ENCODE measurements around the gene SPINDOC.

The SPINDOC gene

GRCh38 chr11:63832336-63832735 is 19.1 kb downstream of the SPINDOC start:
- no peak for DNase-seq (ENCODE audit: low read depth in 2 of 2)

DNA sequence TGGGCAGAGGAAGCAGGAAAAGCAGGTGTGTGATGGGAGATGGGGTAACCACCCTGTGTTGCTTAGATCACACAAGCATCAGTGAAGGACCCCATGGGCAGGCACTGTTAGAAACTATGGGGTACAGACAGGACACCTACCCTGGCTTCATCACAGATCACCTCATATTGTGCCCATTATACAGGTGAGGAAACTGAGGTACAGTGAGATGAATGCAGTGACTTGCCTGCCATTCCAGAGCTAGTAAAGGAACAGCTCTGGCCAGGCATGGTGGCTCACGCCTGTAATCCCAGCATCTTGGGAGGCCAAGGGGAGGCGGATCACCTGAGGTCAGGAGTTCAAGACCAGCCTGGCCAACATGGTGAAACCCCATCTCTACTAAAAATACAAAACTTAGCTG is 19.8 kb downstream of the SPINDOC start:
- DNase-seq (ENCODE audit: low read depth in 2 of 2) = no peak

DNA sequence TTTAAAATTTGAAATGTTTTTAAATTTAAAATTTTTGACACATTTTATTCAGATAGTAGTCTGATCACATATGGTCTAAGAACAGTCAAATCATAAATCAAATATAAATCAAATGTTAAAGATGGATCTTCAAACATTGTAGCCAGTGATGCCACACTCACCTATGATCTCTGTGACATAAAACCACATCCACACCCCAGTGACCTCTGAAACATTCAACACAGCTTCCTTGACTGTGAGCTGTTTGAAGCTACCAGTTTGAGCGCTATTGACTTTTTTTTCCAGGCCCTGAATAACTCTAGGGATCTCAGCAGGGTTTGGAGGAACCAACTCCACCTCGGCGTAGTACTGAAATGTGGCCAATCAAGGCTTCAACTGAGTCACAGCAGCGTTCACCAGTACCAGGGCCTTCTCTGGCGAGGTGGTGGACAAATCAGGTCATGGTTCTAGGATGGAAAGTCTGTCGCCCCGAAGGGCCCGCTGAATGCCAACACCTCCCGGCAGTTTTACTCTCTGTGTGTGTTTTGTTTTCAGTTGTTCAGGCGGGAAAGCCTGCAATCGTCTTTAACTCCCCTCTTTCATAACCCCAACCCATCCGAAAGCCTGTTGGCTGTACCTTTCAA is 21.4 kb downstream of the SPINDOC start:
- no peak for DNase-seq (ENCODE audit: low read depth in 2 of 2)

- DNase-seq (ENCODE audit: low read depth in 2 of 2) = no peak
These were observed 21.9 kb downstream of the SPINDOC start for GRCh38 chr11:63835158-63835545.

DNA sequence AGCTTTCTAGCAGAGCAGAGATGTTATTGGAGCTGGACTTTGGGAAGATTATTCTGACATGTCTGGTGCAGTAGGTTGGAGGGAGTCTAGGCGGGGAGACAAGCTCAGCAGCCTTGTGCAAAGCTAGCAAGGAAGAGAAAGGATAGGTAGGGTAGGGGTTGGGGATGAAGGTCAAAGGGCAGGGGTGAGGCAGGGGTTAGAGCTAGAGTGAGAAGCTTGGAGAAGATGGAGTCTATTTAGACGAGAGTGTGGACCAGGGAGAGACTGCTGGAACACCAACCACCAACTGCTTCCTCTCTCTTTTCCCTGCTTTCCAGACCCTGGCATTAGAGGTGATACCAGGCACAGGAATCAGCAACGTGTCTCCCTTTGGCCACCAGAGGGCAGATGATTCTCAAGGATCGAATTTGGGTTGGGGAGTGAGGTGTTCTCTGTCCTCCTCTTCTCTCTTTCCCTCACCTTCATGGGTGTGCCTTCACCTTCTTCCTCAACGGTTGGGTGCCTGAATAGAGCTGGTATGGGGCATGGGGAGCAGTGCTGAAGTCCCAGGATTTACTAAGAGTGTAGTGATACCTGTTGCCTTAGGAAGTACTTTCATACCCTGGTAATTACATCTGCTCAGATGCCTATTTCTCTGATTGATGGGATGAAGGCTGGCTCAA is 23.9 kb downstream of the SPINDOC start:
- peak; percentile 39 to 71 for DNase-seq (ENCODE audit: low read depth in 2 of 2)

DNA sequence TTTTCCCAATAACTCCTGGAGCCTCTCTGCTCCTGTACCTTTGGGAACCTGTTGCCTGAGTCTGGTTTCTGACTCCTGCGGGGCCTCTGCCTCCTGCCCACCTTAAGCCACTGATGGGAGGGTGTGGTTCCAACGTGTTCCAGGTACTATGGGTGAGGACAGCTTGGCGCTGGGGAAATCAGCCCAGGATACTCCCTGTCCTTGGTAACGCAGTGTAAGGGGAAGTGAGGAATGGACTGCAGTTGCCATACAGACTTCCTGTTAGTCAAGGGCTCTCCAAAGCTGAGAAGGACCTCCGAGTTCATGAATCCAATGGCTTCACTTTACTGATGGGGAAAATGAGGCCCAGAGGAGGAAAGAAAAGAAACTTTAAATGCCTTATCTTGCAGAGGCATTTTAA is 24.5 kb downstream of the SPINDOC start:
- no peak for DNase-seq (ENCODE audit: low read depth in 2 of 2)

DNA sequence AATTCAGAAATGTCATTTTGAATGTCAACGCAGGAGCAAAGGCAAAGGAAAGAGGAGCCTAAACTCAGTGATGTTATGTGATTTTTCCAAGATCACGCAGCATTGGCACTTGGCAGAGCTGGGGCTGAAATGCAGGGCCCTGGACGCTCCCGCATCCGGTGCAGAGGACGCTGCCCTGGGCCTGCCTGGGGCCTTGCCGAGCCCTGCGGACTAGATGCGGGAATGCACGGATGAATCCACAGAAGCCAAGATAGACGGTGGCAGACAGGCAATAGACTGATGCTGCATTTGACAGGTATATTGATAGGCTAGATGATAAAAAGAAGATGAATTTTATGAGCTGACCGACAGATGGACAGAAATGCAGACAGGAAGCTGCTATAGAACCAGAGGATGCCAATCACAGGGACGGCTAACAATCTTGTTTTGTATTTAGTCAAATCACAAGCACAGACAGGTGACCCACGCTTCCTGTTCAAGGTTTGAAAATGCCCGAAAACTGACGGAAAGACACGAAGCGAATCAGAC is 25.0 kb downstream of the SPINDOC start:
- no peak for DNase-seq (ENCODE audit: low read depth in 2 of 2)

DNA sequence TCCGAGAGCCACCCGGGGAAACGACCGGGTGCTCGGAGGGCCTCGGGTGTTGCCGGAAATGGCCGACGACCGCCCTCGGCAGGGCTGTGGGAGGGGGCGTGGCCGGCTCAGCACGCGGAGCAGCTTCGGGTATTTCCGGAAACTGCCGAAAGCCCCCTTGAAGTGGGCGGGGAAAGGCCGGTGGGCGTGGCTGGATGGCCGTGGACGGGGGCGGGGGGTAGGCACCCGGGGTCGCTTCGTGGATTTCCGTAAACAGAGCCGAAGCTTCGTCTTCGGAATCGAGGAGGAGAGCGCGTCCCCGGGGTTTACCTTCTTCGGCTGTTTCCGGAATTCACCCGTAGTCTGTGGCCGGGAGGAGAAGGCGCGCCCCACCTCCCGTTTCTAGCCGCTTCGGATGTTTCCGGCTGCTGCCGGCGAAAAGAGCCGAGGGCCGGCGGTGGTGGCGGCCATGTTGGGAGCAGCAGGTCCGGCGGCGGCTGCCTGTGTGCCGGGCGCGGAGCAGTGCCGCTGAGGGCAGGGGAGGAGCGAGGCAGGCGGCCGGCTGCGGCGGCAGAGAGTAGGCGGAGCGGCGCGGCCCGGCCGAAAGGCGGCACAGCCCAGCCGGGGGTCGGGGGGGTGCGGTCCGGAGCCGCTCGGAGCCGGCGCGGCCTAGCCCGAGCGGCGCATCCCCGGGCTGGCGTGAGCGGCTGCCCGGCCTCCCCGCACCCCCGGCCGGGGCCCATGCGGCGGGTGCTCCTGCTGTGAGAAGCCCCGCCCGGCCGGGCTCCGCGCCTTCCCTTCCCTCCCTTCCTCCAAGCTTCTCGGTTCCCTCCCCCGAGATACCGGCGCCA is 25.6 kb downstream of the SPINDOC start, which contains the start of gene MARK2:
Gene MARK2 (plus strand): TSS at position 433 of the 830 bp plus-strand sequence. CDS start 397 bp downstream, at position 830.
- DNase-seq (ENCODE audit: low read depth in 2 of 2) = peak; percentile 98 to 99

DNA sequence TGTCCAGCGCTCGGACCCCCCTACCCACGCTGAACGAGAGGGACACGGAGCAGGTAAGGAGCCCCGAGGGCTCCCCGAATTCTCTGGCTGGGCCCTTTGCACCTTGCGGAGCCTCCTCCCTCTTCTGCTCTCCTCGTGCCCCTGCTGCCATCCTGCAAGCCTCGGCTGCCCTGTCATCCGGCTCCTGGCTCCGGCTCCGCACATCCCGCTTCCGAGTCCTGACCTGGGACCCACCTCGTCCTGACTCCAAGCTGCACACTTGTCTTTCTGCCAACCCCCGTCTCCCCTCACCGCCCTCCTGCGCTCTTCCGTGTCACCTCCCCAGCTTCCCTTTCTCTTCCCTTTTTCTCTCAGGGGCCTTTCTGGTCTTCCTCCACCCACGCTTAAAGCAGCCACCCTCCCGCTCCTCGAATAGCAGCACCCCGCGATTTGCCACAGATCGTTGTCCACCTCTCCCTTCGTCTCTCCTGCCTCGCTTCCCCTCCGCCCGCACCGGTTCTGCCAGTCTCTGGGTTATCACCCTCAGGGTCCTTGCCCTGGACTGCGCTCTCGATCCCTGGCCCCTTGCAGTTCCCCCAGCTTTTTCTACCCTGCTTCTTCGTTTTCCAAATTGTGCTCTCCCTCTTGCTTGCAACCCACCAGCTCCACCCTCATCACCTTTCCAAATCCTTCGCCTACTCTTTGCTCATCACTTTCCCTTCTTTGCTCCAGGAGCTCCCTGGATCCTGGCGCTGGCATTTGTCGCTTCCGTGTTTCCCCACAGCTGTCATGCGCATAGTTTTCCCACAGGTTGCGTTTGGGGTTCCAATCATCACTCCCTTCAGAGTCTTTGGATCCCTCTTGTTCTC is 26.5 kb downstream of the SPINDOC start:
- peak in 1 of 2 donors; percentile 11 for DNase-seq (ENCODE audit: low read depth in 2 of 2)

GRCh38 chr11:63840356-63841060 is 27.3 kb downstream of the SPINDOC start:
- no peak for DNase-seq (ENCODE audit: low read depth in 2 of 2)

GRCh38 chr11:63841554-63841953 is 28.3 kb downstream of the SPINDOC start:
- no peak for DNase-seq (ENCODE audit: low read depth in 2 of 2)

DNA sequence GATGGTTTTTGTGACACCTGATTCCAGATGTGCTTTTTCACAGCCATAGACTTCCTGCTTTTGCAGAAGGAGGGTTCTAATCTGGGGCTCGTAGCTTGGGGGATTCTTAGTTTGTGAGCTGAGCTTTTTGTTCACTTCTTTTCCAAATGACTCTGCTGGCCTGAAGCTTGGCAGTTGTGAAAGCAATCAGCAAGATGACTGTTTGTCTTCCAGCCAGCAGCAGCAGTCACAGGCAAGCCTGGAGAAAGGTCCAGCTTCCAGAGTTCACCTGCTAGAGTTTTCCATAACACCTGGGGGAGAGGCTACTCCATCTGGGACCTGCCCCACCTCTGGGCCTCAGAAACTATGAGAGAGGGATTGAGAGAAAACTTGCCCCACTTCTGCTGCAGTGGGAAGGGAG is 29.8 kb downstream of the SPINDOC start:
- DNase-seq (ENCODE audit: low read depth in 2 of 2) = no peak

DNA sequence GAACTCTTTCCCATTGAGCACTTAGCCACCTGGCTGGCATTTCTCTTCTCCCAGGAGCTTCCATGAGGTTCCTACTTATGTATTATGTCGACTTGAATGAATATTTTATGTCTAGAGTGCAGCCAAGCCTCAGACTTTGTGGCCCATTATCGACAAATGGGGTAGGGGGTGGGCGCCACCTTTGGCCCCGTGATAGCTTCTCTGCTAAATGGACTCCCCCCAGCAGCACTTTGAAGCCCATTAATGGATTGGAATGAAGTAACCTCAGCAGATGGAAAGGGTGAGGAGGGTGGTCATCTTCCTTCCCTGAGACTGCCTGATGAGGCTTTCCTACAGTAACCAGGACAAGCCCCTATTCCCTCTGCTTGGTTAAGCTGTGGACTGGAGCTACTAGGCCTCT is 31.6 kb downstream of the SPINDOC start:
- no peak for DNase-seq (ENCODE audit: low read depth in 2 of 2)

GRCh38 chr11:63845303-63845702 is 32.0 kb downstream of the SPINDOC start:
- no peak for DNase-seq (ENCODE audit: low read depth in 2 of 2)

- DNase-seq (ENCODE audit: low read depth in 2 of 2) = no peak
These were observed 32.7 kb downstream of the SPINDOC start for GRCh38 chr11:63845911-63846310.

DNA sequence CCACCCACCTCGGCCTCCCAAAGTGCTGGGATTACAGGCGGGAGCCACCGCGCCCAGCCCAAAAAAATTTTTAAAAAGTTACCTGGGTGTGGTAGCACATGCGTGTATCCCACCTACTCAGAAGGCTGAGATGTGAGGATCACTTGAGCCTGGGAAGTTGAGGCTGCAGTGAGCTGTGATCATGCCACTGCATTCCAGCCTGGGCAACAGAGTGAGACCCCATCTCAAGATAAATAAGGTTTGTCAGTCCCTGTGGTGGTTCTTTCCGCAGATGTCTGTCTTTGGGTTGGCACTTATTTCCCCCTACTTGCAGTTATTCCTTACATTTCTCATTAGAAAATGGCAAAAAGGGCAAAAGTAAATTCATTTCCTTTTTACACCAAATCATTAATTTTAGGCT is 33.6 kb downstream of the SPINDOC start:
- DNase-seq (ENCODE audit: low read depth in 2 of 2) = no peak

GRCh38 chr11:63847363-63847762 is 34.1 kb downstream of the SPINDOC start:
- no peak for DNase-seq (ENCODE audit: low read depth in 2 of 2)

DNA sequence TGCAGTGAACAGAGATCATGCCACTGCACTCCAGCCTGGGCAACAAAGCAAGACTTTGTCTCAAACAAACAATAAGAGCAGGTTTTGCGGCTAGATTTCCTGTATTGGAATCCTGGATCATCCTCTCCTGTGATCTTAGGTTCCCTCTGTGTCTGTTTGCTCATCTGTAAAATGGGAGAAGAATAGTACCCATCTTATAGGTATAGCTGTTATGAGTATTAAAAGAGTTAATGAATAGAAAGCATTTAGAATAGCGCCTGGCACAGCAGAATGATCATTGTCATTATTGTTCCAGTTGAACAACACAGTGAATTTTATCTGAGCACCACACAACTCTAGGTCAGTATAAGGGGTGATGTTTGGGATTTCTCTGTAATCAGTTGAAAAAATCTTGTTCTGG is 36.4 kb downstream of the SPINDOC start:
- DNase-seq (ENCODE audit: low read depth in 2 of 2) = no peak

GRCh38 chr11:63850920-63851319 is 37.7 kb downstream of the SPINDOC start:
- no peak for DNase-seq (ENCODE audit: low read depth in 2 of 2)

GRCh38 chr11:63851364-63851763 is 38.1 kb downstream of the SPINDOC start:
- no peak for DNase-seq (ENCODE audit: low read depth in 2 of 2)

GRCh38 chr11:63853476-63853875 is 40.2 kb downstream of the SPINDOC start:
- DNase-seq (ENCODE audit: low read depth in 2 of 2) = no peak

Data from stimulated activated CD4-positive, alpha-beta T cell treated with anti-CD3 and anti-CD28 coated beads, Interleukin-15, amount 100 ng/mL, for 48 hours (primary cell).